Upper lobe of left lung (tissue), 6 donors: ENCODE data around the gene IP6K1. TPM values are rescaled to one million over a fixed set of nuclear protein-coding genes. Genes with fewer than 3 reads are reported as not detected.

Source experiments
- ATAC-seq, 2 donors: fragments of 200-7000 bp; cut with Tn5 transposase; one replicate each; pipeline ENCODE4 v1.9.1; 2022; ENCODE audit warnings: mild to moderate bottlenecking in 2 of 2, moderate library complexity in 2 of 2; ENCODE audit not compliant: low FRiP score in 2 of 2
- DNase-seq, 2 donors: peaks; one replicate each; pipeline ENCODE4 v3.0.0-alpha.2; 2019 to 2020
- H3K27ac ChIP-seq, 4 donors: fragments of 200-600 bp; sonication (generic); one replicate each; pipeline ENCODE4 v1.5.1; 2016 to 2019
- H3K27me3 ChIP-seq, 4 donors: fragments of 200-600 bp; sonication (generic); one replicate each; pipeline ENCODE4 v1.5.1; 2017 to 2019
- H3K36me3 ChIP-seq, 4 donors: fragments of 200-600 bp; sonication (generic); one replicate each; pipeline ENCODE4 v1.5.1; 2016 to 2019
- H3K4me1 ChIP-seq, 4 donors: fragments of 200-600 bp; sonication (generic); one replicate each; pipeline ENCODE4 v1.5.1; 2018 to 2019
- H3K4me3 ChIP-seq, 4 donors: fragments of 200-600 bp; sonication (generic); one replicate each; pipeline ENCODE4 v1.5.1; 2017 to 2019; ENCODE audit warnings: mild to moderate bottlenecking in 2 of 4, moderate library complexity in 1 of 4
- H3K9me3 ChIP-seq, 4 donors: fragments of 200-600 bp; sonication (generic); one replicate each; pipeline ENCODE4 v1.5.1; 2018 to 2019
- CTCF ChIP-seq, 6 experiments: fragments of 450-650 bp in 4 of 6; fragments of 200-600 bp in 2 of 6; sonication (generic) in 2 of 6; IDR thresholded peaks; one replicate each; pipeline ENCODE4 v1.5.1; 2016 to 2019; ENCODE audit warnings: antibody characterized with exemption in 6 of 6
- EP300 ChIP-seq, 4 donors: sonication (generic); formaldehyde crosslinking; IDR thresholded peaks; one replicate each; pipeline ENCODE4 v1.5.1; 2017; ENCODE audit warnings: antibody characterized with exemption in 4 of 4, control low read depth in 2 of 4
- POLR2A ChIP-seq, 4 donors: fragments of 450-650 bp; IDR thresholded peaks; one replicate each; pipeline ENCODE4 v1.5.1; 2016 to 2017; ENCODE audit warnings: antibody characterized with exemption in 4 of 4, mild to moderate bottlenecking in 2 of 4
- POLR2AphosphoS5 ChIP-seq, 2 donors: sonication (generic); formaldehyde crosslinking; IDR thresholded peaks; one replicate each; pipeline ENCODE4 v1.5.1; 2017; ENCODE audit warnings: antibody characterized with exemption in 2 of 2
- WGBS, 2 donors: methylation state at CpG; one replicate each; pipeline ENCODE4 v1.1.5; 2017 to 2018; 5-methylcytosine and 5-hydroxymethylcytosine counted together
- small RNA-seq, 4 donors: library from RNA; depleted of rRNA; stranded (forward); fragments of <200 nt; gene quantifications; one replicate each; pipeline ENCODE3, GENCODE V24; 2016
- total RNA-seq, 6 donors: library from RNA; depleted of rRNA in 4 of 6; stranded (reverse); fragments of >200 nt in 4 of 6; gene quantifications; one replicate each; pipeline versions ENCODE4 v1.1.0 to v1.2.1, GENCODE V29; 2016 to 2021
- donor health status: DM: no; HTN: no; CAD: no; lungs with moderate emphysema.
- donor health status: DM: no; HTN: yes; CAD: no; lungs with severe emphysema.

Gene IP6K1
- total RNA-seq, 6 donors from 2014 or later, result 42.0 to 63.9 (median 49.7) TPM

DNA sequence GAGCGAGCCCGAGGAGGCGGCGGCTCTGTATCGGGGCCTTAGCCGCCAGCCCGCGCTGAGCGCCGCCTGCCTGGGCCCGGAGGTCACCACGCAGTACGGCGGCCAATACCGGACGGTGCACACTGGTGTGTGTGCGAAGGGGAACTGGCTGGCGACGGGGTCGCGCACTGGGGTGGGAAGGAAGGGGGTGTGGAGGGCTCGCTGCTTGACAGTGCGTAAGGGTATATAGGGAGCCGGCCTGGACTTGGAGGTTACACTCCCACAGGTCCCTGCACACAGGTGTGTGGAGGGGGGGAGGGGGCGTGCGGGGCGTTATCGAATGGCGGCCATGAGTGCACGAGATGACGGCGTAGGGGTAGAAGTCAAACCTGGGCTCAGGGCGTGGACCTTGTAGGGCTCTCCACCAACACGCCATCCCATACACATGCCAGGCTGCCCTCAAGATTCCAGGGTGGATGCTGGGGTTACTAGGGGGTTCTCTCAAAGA is 111.8 kb downstream of the IP6K1 start:
- 5 to 11% methylated on average over 22 to 31 of the region's 34 CpGs for WGBS, 2 donors
- H3K9me3 ChIP-seq, result no peaks in the 10 kb centered on the region
- no peaks in the 10 kb centered on the region for H3K27me3 ChIP-seq
- H3K36me3 ChIP-seq, result peaks cover 12 to 40% (median 32%) of the 10 kb centered on the region in 4 donors
- H3K4me1 ChIP-seq, result peaks cover 14 to 26% (median 16%) of the 10 kb centered on the region in 4 donors
- TF ChIP-seq CTCF (IDR thresholded peaks at IDR 0.05), result peak in 2 of 6 experiments; percentile 6 to 48
- no peak for TF ChIP-seq POLR2AphosphoS5 (IDR thresholded peaks at IDR 0.05)
- no peak for TF ChIP-seq EP300 (IDR thresholded peaks at IDR 0.05)
- TF ChIP-seq POLR2A (IDR thresholded peaks at IDR 0.05), result peak in 1 of 4 donors; percentile 6
- ATAC-seq, result peak; percentile 1 to 51
- H3K4me3 ChIP-seq, result peak overlapping the region; percentile 75 to 99 (median 84)
- peak overlapping the region; percentile 90 to 96 (median 94) for H3K27ac ChIP-seq
- no peak for DNase-seq

Small RNA genes lying within 50 kb of the gene (small RNA-seq; reads per million reads assigned to genes)
- gene AMIGO3 (0 reads per million in 4 donors), gene COX6CP14 (0 reads per million in 4 donors)

Other genes with a start within 250 kb of the IP6K1 start
- 1 to 10 TPM in 2 of 6 donors, under 1 TPM in 4; 0.39 to 1.1 (median 0.72) TPM for gene BSN, start 232.1 kb downstream of the IP6K1 start, total RNA-seq
- gene APEH, start 112.2 kb downstream of the IP6K1 start, total RNA-seq, result 100 to 1,000 TPM in 1 of 6 donors, 10 to 100 TPM in 5; 54.7 to 104 (median 92.8) TPM
- 10 to 100 TPM in 5 of 6 donors, 1 to 10 TPM in 1; 8.9 to 58.7 (median 18.1) TPM for gene MST1, start 97.1 kb downstream of the IP6K1 start, total RNA-seq
- gene RNF123, start 97.0 kb downstream of the IP6K1 start, total RNA-seq, result 10 to 100 TPM; 14.2 to 71.2 (median 42.2) TPM
- gene AMIGO3, start 66.9 kb downstream of the IP6K1 start, total RNA-seq, result 1 to 10 TPM in 4 of 6 donors, under 1 TPM in 2; 0.13 to 3.2 (median 1.9) TPM
- 10 to 100 TPM; 17.8 to 45.8 (median 41.3) TPM for gene GMPPB, start 62.6 kb downstream of the IP6K1 start, total RNA-seq
- 10 to 100 TPM in 1 of 6 donors, 1 to 10 TPM in 4, under 1 TPM in 1; 0.66 to 21.9 (median 7.0) TPM for gene CDHR4, start 13.3 kb upstream of the IP6K1 start, total RNA-seq
- 10 to 100 TPM in 2 of 6 donors, 1 to 10 TPM in 4; 5.0 to 13.6 (median 7.4) TPM for gene INKA1, start 16.7 kb upstream of the IP6K1 start, total RNA-seq
- gene UBA7, start 27.4 kb upstream of the IP6K1 start, total RNA-seq, result 100 to 1,000 TPM in 4 of 6 donors, 10 to 100 TPM in 2; 58.8 to 330 (median 118) TPM
- 1 to 10 TPM; 1.4 to 9.4 (median 3.5) TPM for gene TRAIP, start 70.0 kb upstream of the IP6K1 start, total RNA-seq
- gene CAMKV, start 83.4 kb upstream of the IP6K1 start, total RNA-seq, result under 1 TPM in 1 of 6 donors, not detected in 5; 0.43 TPM
- 10 to 100 TPM; 24.5 to 97.4 (median 36.4) TPM for gene MST1R, start 117.3 kb upstream of the IP6K1 start, total RNA-seq
- gene MON1A, start 143.3 kb upstream of the IP6K1 start, total RNA-seq, result 10 to 100 TPM in 5 of 6 donors, 1 to 10 TPM in 1; 8.0 to 28.3 (median 15.0) TPM
- gene RBM6, start 153.6 kb upstream of the IP6K1 start, total RNA-seq, result 100 to 1,000 TPM in 3 of 6 donors, 10 to 100 TPM in 3; 67.9 to 380 (median 123) TPM